Measurements from ENCODE around the gene RNASEH2A. TPM values are rescaled to one million over a fixed set of nuclear protein-coding genes. Genes with fewer than 3 reads are reported as not detected.
"Not testable (repeated sequence)": the region's sequence is repeated elsewhere in the genome, so short reads cannot be mapped to it uniquely, and the experiment has no call there.

RNASEH2A gene
- polyA plus RNA-seq, 1 donor from 2014 or later, result 28.2 TPM

DNA sequence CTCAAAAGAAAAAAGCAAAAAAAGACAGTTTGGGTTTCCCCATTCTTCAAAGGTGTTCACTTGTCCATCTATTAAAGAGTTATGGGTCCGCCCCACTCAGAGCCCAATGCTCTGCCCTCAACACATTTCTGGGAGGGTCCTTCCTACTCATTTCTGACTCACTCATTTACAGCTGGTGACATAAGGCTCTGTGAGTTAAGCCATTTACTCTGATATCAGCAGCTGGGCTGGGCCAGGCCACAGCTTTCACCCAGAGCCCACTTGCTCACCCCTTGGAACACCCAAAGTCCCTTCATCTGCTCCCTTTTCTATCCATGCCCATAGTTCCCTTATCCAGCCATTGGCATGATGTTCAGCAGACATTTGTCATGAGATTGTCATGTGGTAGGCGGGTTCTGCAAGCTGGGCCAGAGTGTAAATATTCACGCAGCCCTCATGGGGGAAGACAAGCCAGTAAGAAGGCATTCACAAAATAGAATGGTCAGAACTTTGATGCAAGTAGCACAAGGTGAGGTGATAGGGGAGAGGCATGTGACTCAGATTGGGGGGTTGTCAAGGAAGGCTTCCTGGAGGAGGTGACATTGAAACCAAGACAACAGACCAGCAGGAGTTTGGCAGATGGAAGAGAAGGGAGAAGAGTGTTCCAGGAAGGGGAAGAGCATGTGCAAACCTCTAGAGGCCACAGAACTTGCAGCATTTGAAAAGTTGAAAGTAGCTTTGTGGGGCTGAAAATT is 37.8 kb downstream of the RNASEH2A start:
- Histone ChIP-seq H3K9me3 (ENCODE audit: low read length) (no peaks in the 10 kb centered on the region), H3K27me3 (ENCODE audit: insufficient read depth, low read depth, low read length) (no peaks in the 10 kb centered on the region), H3K27ac (ENCODE audit: low read length) (no peak overlapping the region), H3K79me2 (replicated peaks; ENCODE audit: insufficient read depth, low read length) (peaks cover 28% of the 10 kb centered on the region), H3K36me3 (ENCODE audit: insufficient read depth, low read length) (peaks cover 9% of the 10 kb centered on the region), H3K9ac (ENCODE audit: low read length) (no peak overlapping the region), H3K4me3 (ENCODE audit: low read length) (no peak overlapping the region), H4K20me1 (ENCODE audit: insufficient read depth) (peaks cover 16% of the 10 kb centered on the region), H2AFZ (ENCODE audit: low read depth, low read length) (no peak overlapping the region), H3F3A (ENCODE audit: insufficient read depth, low read length, poor library complexity, severe bottlenecking) (no peaks in the 10 kb centered on the region), H3K4me2 (ENCODE audit: low read length) (no peak overlapping the region), H3K9me2 (ENCODE audit: insufficient read depth, low read length) (no peaks in the 10 kb centered on the region)
- TF ChIP-seq SMC3 (conservative IDR thresholded peaks at IDR 0.05; ENCODE audit: poor library complexity) (no peak), REST (IDR thresholded peaks at IDR 0.05; ENCODE audit: borderline replicate concordance) (no peak), EP300 (conservative IDR thresholded peaks at IDR 0.05; ENCODE audit: poor library complexity, severe bottlenecking) (no peak), POLR2AphosphoS5 (IDR thresholded peaks at IDR 0.05) (no peak), RAD21 (conservative IDR thresholded peaks at IDR 0.05) (no peak), MXI1 (conservative IDR thresholded peaks at IDR 0.05; ENCODE audit: poor library complexity, severe bottlenecking) (no peak), TAF1 (IDR thresholded peaks at IDR 0.05; ENCODE audit: low read depth) (no peak), EZH2 (IDR thresholded peaks at IDR 0.05; ENCODE audit: borderline replicate concordance, insufficient read depth, low read length, poor library complexity, severe bottlenecking) (no peak)
- TF ChIP-seq, protein P1, sequence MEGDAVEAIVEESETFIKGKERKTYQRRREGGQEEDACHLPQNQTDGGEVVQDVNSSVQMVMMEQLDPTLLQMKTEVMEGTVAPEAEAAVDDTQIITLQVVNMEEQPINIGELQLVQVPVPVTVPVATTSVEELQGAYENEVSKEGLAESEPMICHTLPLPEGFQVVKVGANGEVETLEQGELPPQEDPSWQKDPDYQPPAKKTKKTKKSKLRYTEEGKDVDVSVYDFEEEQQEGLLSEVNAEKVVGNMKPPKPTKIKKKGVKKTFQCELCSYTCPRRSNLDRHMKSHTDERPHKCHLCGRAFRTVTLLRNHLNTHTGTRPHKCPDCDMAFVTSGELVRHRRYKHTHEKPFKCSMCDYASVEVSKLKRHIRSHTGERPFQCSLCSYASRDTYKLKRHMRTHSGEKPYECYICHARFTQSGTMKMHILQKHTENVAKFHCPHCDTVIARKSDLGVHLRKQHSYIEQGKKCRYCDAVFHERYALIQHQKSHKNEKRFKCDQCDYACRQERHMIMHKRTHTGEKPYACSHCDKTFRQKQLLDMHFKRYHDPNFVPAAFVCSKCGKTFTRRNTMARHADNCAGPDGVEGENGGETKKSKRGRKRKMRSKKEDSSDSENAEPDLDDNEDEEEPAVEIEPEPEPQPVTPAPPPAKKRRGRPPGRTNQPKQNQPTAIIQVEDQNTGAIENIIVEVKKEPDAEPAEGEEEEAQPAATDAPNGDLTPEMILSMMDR (IDR thresholded peaks at IDR 0.05; ENCODE audit: poor library complexity, severe bottlenecking), result no peak

DNA sequence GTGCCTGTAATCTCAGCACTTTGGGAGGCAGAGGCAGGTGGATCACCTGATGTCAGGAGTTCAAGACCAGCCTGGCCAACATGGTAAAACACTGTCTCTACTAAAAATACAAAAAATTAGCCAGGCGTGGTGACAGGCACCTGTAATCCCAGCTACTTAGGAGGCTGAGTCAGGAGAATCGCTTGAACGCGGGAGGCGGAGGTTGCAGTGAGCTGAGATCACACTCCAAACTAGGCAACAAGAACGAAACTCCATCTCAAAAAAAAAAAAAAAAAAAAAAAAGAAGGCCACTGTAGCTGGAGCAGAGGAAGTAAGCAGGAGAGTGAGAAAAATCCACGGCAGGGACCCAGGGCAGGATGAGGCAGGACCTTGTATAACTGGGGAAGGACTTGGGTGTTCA is 40.2 kb downstream of the RNASEH2A start:
- H3F3A ChIP-seq (ENCODE audit: insufficient read depth, low read length, poor library complexity, severe bottlenecking); H3K36me3 ChIP-seq (ENCODE audit: insufficient read depth, low read length); H3K9me2 ChIP-seq (ENCODE audit: insufficient read depth, low read length); H3K27ac ChIP-seq (ENCODE audit: low read length); H3K9me3 ChIP-seq (ENCODE audit: low read length); H3K4me3 ChIP-seq (ENCODE audit: low read length); H3K9ac ChIP-seq (ENCODE audit: low read length); H3K27me3 ChIP-seq (ENCODE audit: insufficient read depth, low read depth, low read length); H2AFZ ChIP-seq (ENCODE audit: low read depth, low read length); H3K4me2 ChIP-seq (ENCODE audit: low read length): not testable (repeated sequence)
- H4K20me1 ChIP-seq (ENCODE audit: insufficient read depth), result peaks cover 14% of the 10 kb centered on the region
- H3K79me2 ChIP-seq (replicated peaks; ENCODE audit: insufficient read depth, low read length), result peaks cover 13% of the 10 kb centered on the region

Measured in neural cell (in vitro differentiated cells).